Ammon's horn (tissue), 1 donor: ENCODE data around the gene OVOL2.

Experiments
- DNase-seq: peaks from one replicate; pipeline ENCODE4 v3.0.0-alpha.2; 2016; ENCODE audit warnings: low spot score

Gene OVOL2

GRCh38 chr20:17985388-17986018 is 72.2 kb downstream of the OVOL2 start:
- DNase-seq: no peak

DNA sequence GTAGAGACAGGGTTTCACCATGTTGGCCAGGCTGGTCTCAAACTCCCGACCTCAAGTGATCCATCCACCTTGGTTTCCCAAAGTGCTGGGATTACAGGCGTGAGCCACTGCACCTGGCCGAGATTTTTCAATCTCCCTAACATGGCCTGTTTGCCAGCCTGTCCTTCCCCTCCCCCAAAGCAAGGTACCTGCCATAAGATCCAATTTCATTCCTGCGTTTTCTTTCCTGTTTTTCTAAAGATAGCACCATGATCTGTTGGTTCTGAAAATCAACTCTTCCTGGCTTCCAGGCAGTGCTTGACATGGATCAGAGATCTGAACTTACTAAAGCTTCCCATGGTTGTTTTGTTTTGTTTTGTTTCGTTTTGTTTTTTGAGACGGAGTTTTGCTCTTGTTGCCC is 81.4 kb downstream of the OVOL2 start:
- no peak for DNase-seq
